Fibroblast of lung (primary cell): ENCODE data around the gene ATG101. TPM values are rescaled to one million over a fixed set of nuclear protein-coding genes. Genes with fewer than 3 reads are reported as not detected.

Experiments
- DNase-seq, 2 donors: peaks; one replicate each; pipeline versions ENCODE4 v3.0.0 to v3.0.0-alpha.2; 2010; ENCODE audit warnings: low read depth in 2 of 2
- H2AFZ ChIP-seq: 2 replicates; pipeline ENCODE4 v1.5.1; 2012; ENCODE audit warnings: low read length, control low read depth, inconsistent platforms
- H3K27ac ChIP-seq: 2 replicates; pipeline ENCODE4 v1.5.1; 2011; ENCODE audit warnings: low read length, control low read depth; ENCODE audit not compliant: insufficient read depth
- H3K27me3 ChIP-seq: 2 replicates; pipeline ENCODE4 v1.5.1; 2011; ENCODE audit warnings: mild to moderate bottlenecking, low read length; ENCODE audit not compliant: control insufficient read depth, insufficient read depth
- H3K36me3 ChIP-seq: 2 replicates; pipeline ENCODE4 v1.5.1; 2011; ENCODE audit warnings: low read length; ENCODE audit not compliant: control insufficient read depth, insufficient read depth
- H3K4me1 ChIP-seq: 2 replicates; pipeline ENCODE4 v1.5.1; 2011; ENCODE audit warnings: low read length; ENCODE audit not compliant: control insufficient read depth, insufficient read depth; ENCODE audit errors: extremely low read depth
- H3K4me2 ChIP-seq: 2 replicates; pipeline ENCODE4 v1.5.1; 2011; ENCODE audit warnings: low read length, control low read depth; ENCODE audit not compliant: insufficient read depth; ENCODE audit errors: extremely low read depth
- H3K4me3 ChIP-seq, 4 experiments: fragments of 200-600 bp in 1 of 4; sonication (generic) in 1 of 4; replicated peaks in 1 of 4; 2 replicates each; pipeline ENCODE4 v1.5.1; 2011 to 2016; ENCODE audit warnings: low read length in 4 of 4, low read depth in 3 of 4, mild to moderate bottlenecking in 3 of 4, control low read depth in 2 of 4, inconsistent platforms in 1 of 4, mixed read lengths in 1 of 4; ENCODE audit not compliant: insufficient read depth in 1 of 4; ENCODE audit errors: control extremely low read depth in 1 of 4
- H3K79me2 ChIP-seq: 2 replicates; pipeline ENCODE4 v1.5.1; 2012; ENCODE audit warnings: mild to moderate bottlenecking, low read length, inconsistent platforms; ENCODE audit not compliant: control insufficient read depth, insufficient read depth
- H3K9ac ChIP-seq: 2 replicates; pipeline ENCODE4 v1.5.1; 2011; ENCODE audit warnings: mild to moderate bottlenecking, low read length, control low read depth; ENCODE audit not compliant: insufficient read depth
- H3K9me3 ChIP-seq: 2 replicates; pipeline ENCODE4 v1.5.1; 2012; ENCODE audit warnings: low read depth, low read length; ENCODE audit not compliant: control insufficient read depth, insufficient read depth
- H4K20me1 ChIP-seq: 2 replicates; pipeline ENCODE4 v1.5.1; 2011; ENCODE audit warnings: low read length; ENCODE audit not compliant: control insufficient read depth, insufficient read depth; ENCODE audit errors: extremely low read depth
- CTCF ChIP-seq, 2 donors: IDR thresholded peaks in 1 of 2; conservative IDR thresholded peaks in 1 of 2; 1 replicate in 1 of 2; 2 replicates in 1 of 2; pipeline ENCODE4 v1.5.1; 2011 to 2012; ENCODE audit warnings: low read length in 2 of 2, control low read depth in 1 of 2, inconsistent platforms in 1 of 2, low read depth in 1 of 2, mild to moderate bottlenecking in 1 of 2
- EZH2 ChIP-seq: IDR thresholded peaks from 2 replicates; pipeline ENCODE4 v1.5.1; 2012; ENCODE audit warnings: low read length, control low read depth, mild to moderate bottlenecking; ENCODE audit errors: missing control alignments
- polyA plus RNA-seq, 2 donors: library from polyadenylated mRNA; depleted of rRNA in 1 of 2; stranded (reverse) in 1 of 2; unstranded in 1 of 2; fragments of >200 nt; gene quantifications; 2 replicates each; pipeline ENCODE4 v1.2.1, GENCODE V29; 2011 to 2012; ENCODE audit warnings: missing spikeins in 1 of 2
- total RNA-seq: library from RNA; depleted of rRNA; stranded (reverse); fragments of >200 nt; gene quantifications from 2 replicates; pipeline ENCODE4 v1.2.1, GENCODE V29; 2014

ATG101 gene
- total and polyA plus RNA-seq, 2 donors (not counting 1 experiment from before 2014, with no cell fraction given) = 82.9 to 90.3 TPM

- no peak within 1 kb of the TSS for H2AFZ ChIP-seq
- H3K9ac ChIP-seq = peak within 1 kb of the TSS; percentile 100
- H3K4me3 ChIP-seq = peak within 1 kb of the TSS; percentile 64 to 76 (median 70)
- no peaks in the 10 kb centered on the region for H3K9me3 ChIP-seq
- peaks cover 3% of the 10 kb centered on the region for H3K36me3 ChIP-seq
- no peaks in the 10 kb centered on the region for H3K27me3 ChIP-seq
- H3K27ac ChIP-seq = peak within 1 kb of the TSS; percentile 99
- no peak for TF ChIP-seq CTCF (conservative IDR thresholded peaks at IDR 0.05 in 1 of 2, IDR thresholded peaks at IDR 0.05 in 1 of 2; ENCODE audit: low read depth in 1 of 2, low read length in 2 of 2)
- no peaks in the 10 kb centered on the region for H4K20me1 ChIP-seq
- peaks cover 11% of the 10 kb centered on the region for H3K4me1 ChIP-seq
- H3K79me2 ChIP-seq = no peaks in the 10 kb centered on the region
- peak; percentile 95 to 96 for DNase-seq
- peak within 1 kb of the TSS; percentile 91 for H3K4me2 ChIP-seq
Measured at GRCh38 chr12:52050758-52051541, 18.8 kb upstream of the ATG101 start, which contains the start of gene NR4A1. Gene NR4A1, plus strand, starts transcription at chr12:52051442. Its CDS starts 2,887 bp downstream, at chr12:52054329.

DNA sequence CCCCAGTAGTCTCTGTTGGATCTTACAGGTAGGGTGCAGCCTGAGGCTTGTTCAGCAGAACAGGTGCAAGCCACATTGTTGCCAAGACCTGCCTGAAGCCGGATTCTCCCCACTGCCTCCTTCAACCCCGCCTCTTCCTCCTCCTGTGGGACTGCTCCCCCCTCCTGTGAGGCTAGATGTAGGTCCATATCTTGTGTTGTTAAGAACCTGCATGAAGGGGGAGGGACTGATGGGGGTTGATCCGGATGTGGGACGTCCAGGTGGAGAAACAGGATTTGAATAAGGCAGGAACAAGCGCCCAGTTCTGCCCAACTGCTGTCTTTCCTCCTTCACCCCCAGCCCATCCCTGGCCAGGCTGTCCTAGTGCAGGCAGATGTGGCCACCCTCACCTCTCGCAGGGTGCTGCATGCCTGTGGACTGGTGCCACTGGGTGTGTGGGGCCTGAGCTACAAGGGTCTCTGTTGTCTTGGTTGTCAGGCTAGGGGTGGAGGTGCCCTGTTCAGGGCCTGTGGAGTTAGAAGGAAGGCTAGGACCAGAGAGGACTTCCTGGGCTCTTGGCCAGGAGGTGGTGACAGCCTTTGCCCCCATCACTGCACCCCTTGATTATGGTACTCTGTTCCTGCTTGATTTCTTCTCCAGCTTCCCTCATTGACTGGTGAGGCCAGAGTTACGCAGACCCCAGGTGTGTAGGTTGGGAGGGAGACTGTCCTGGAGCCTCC lies 17.2 kb upstream of the ATG101 start:
- no peaks in the 10 kb centered on the region for H4K20me1 ChIP-seq
- peak overlapping the region; percentile 90 for H3K9ac ChIP-seq
- peak in 1 of 2 donors; percentile 39 for DNase-seq

More for the DNA sequence above, 17.2 kb upstream of the ATG101 start:
- no peaks in the 10 kb centered on the region for H3K27me3 ChIP-seq
- no peak for TF ChIP-seq EZH2
- no peak for TF ChIP-seq CTCF (conservative IDR thresholded peaks at IDR 0.05 in 1 of 2, IDR thresholded peaks at IDR 0.05 in 1 of 2; ENCODE audit: low read depth in 1 of 2, low read length in 2 of 2)
- peaks cover 10% of the 10 kb centered on the region for H3K4me1 ChIP-seq
- peak overlapping the region; percentile 64 to 76 (median 70) for H3K4me3 ChIP-seq
- no peaks in the 10 kb centered on the region for H3K79me2 ChIP-seq
- peak overlapping the region; percentile 76 for H3K4me2 ChIP-seq
- peaks cover 7% of the 10 kb centered on the region for H3K36me3 ChIP-seq
- H3K27ac ChIP-seq = peak overlapping the region; percentile 80
- H3K9me3 ChIP-seq = no peaks in the 10 kb centered on the region
- H2AFZ ChIP-seq = no peak overlapping the region
